ENCODE data around the gene SACM1L.
"Not testable (repeated sequence)": the region's sequence is repeated elsewhere in the genome, so short reads cannot be mapped to it uniquely, and the experiment has no call there.

The SACM1L gene

GRCh38 chr3:45670436-45670835 is 18.8 kb upstream of the SACM1L start:
- no peak for DNase-seq

DNA sequence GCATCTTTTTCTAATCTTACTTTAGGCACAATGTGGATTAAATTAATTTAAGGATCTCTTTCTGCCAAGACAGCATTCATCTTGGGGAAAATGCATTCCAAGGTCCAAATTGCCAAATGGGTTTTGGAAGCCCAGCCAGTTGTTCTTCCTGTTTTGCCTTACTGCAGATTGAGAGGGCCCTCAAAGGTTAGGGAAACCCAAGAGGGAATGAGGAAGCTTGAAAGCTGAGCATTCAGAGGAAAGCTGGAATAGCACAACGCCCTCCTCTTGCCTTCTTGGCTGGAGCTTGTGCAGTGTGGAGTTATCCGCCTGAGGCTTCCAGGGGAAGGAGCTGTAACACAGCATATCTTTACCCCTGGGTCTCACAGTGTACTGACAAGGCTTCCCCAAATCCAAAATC is 18.2 kb upstream of the SACM1L start:
- no peak for DNase-seq

DNA sequence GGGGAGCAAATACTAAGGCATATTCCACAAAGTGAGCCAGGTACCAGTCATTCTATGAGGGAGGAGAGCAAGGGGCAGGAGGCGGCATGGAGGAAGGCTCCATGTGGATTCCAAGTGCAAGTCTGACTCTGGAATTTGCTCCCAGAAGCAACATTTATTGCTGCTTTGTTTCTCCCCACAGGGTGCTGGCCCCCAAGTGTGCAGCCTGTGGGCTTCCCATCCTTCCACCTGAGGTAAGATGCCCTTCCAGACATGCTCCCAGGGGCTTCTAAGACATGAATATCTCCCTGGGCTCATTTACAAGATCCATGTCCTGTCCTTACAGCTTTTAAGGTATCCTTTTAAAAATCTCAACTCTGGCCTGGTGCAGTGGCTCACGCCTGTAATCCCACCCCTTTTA is 15.9 kb upstream of the SACM1L start:
- no peak for DNase-seq

GRCh38 chr3:45676325-45677032 is 12.7 kb upstream of the SACM1L start:
- DNase-seq: no peak

DNA sequence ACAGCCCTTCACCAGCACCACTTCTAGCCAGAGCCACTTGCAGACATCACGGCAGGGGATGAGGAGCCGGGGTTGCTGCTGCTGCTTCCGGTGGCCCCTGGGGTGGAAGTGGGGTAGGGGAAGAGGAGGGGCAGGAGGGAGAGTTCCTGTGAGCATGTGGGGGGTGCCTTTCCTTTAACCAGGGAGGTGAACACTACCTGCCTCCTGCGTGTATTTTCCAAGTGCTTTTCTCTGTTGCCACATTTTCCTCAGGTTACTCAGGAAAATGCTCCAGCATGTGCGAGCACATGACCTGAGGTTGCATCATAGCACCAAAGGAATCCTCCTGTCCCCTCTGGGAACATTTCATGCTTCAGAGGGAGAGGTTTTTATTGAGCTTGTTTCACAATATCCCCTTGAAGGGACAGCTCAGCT is 12.2 kb upstream of the SACM1L start:
- no peak for DNase-seq

- no peak for DNase-seq
Measured at GRCh38 chr3:45677841-45678240, 11.4 kb upstream of the SACM1L start.

DNA sequence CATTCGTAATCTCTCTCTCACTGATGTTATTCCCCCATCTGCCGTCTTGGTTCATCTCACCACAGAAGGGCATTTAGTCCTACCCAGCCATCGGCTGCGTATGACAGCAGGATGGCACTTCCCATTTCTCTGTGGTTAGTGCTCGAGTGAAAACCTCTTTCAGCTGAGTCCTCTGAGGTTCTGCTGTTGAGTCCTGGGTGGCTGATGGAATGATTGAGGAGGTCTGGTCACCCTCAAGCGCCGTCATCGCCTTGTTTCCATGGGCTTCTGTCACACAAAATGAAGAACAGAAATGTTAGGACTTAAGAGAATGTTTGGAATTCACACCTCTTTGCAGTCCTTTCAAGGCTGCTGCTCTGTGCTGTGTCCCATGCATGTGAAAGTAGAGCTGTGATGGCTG is 9.4 kb upstream of the SACM1L start:
- no peak for DNase-seq

DNA sequence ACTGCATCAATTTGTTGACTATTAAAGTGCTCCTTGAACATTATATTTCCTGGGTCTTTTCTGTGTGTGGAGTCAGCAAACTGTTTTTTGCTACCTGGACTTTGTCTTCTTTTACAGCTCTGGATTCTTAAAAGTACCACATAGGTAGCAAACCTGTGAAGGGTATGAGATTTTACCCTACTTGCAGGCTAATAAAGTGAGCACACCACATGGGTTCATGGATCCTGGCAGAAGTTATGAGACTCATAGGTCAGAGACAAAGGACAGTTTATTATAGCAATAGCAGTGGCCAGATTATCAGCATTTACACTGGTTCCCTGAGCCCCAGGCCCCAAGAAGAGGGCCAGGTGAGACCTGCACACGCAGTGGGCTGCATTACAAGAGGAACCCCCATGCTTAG is 8.0 kb upstream of the SACM1L start:
- no peak for DNase-seq

GRCh38 chr3:45681846-45682245 is 7.3 kb upstream of the SACM1L start:
- DNase-seq: no peak

- DNase-seq: no peak
Measured at GRCh38 chr3:45682311-45682710, 6.9 kb upstream of the SACM1L start.

DNA sequence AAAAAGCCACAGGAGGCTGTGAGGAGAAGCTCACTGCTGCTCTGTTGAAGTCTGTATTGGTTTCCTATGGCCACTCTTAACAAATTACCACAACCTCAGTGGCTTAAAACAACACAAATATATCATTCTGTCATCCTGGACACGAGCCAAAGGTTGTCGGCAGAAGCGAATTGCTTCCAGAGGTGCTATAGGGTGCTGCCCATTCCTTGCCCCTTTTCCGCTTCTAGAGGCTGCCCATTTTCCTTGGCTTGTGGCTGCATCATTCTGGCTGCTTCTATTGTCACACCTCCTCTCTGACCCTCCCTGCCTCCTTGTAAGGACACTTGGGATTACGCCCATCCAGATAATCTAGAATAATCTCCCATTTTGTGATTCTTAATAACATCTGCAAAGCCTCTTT is 6.4 kb upstream of the SACM1L start:
- no peak for DNase-seq

GRCh38 chr3:45683417-45684326 is 5.5 kb upstream of the SACM1L start:
- DNase-seq: no peak

- DNase-seq: no peak
Measured at GRCh38 chr3:45684327-45684892, 4.8 kb upstream of the SACM1L start.

DNA sequence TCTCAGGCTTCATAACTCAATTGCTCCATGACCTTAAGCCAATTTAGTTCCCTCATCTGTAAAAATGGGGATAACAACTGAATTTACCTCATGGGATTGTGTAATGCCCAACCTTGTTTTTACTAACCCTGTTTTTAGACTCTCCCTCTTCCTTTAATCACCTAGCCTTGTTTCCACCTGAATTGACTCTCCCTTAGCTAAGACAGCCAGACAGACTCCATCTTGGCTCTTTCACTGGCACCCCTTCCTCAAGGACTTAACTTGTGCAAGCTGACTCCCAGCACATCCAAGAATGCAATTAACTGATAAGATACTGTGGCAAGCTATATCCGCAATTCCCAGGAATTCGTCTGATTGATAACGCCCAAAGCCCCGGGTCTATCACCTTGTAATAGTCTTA is 3.5 kb upstream of the SACM1L start:
- not testable (repeated sequence) for DNase-seq

DNA sequence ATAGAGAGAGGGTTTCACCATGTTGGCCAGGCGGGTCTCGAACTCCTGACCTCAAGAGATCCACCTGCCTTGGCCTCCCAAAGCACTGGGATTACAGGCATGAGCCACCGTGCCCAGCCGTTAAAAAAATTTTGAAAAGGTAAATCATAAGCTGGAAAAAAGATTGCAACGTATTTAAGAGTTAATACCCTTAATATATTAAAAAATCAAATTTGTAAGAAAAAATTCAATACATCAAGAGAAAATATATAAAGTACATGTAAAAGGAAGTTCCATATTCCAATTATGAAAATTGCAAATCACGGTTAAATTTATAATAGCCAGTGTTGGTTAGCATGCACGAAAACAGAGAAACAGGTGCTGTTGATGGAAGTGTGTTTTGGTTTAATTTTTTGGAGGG is 2.3 kb upstream of the SACM1L start:
- no peak for DNase-seq

DNA sequence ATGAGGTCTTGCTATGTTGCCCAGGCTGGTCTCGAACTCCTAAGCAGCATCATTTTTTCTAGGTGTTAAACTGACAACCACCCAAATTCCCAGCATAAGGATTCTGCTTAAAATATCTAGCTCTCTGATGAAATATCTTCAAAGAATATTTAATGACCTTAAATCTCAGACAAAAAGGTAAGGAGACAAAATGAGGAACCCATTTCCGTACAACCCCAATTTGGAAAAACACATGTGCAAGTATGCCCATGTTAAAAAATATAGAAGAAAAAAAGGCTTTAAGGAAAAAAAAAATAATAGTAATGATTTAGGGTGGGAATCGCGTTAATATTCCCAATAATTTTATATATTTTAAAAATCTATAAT is 1.4 kb upstream of the SACM1L start:
- no peak for DNase-seq

DNA sequence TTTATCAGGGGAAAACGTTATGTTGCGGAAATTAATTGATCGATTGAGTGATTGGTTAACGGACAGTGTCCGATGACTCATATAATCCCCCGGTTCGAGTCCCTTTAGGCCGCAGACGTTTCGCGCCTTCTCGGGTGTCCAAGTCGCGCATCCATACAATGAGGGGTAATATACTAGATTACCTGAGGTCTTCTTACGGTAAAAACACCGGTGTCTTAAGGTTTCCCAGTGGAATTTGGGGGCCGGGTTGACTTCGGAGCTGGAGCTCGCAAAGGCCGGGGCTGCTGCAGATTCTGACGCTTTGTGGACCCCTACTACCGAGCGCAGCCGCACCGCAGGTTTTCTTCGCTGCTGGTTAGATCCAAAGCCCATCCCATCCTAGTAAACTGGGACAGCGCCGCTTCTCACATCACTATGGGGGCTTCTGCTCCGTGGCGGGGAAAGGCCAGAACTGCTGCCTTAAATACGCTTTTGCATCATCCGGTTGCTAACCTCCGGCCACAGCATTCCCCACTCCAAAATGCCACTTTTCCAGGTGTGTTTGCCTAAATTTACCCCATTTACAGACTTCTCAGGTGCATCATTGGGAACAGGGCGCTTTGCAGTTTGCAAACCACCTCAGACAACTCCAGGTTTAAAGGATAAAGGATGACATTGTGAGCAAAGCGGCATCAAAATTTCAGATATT is 858 bp upstream of the SACM1L start:
- DNase-seq: no peak

GRCh38 chr3:45689787-45690145 is 570 bp downstream of the SACM1L start:
- DNase-seq: no peak

GRCh38 chr3:45690336-45691035 is 1.3 kb downstream of the SACM1L start:
- no peak for DNase-seq

- DNase-seq: no peak
Measured at GRCh38 chr3:45691842-45692241, 2.6 kb downstream of the SACM1L start.

DNA sequence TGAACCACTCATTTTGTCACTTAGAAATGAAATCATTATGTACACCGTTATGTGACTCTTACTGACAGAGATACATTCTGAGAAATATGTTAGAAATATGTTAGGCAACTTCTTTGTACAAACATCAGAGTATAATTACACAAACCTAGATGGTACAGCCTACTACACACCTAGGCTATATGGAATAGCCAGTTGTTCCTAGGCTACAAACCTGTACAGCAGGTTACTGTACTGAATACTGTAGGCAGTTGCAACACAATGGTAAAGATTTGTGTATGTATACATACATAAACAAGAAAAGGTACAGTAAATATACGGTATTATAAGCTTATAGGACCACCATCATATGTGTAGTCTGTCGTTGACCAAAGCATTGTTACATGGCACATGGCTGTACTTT is 3.7 kb downstream of the SACM1L start:
- no peak for DNase-seq

GRCh38 chr3:45693941-45694521 is 4.8 kb downstream of the SACM1L start:
- DNase-seq: no peak

DNA sequence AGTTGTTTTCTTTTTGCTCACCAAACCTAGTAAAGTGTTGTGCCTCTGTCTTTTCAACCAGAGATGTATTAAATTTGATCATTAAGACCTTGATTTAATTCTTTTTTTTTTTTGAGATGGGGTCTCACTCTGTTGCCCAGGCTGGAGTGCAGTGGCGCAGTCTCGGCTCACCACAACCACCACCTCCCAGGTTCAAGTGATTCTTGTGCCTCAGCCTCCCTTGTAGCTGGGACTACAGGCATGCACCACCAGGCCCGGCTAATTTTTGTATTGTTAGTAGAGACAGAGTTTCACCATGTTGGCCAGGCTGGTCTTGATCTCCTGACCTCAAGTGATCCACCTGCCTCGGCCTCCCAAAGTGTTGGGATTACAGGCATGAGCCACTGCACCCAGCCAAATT is 6.0 kb downstream of the SACM1L start:
- not testable (repeated sequence) for DNase-seq

Data from 8988T (cell line).